ENCODE measurements around the gene TNS3. TPM values are rescaled to one million over a fixed set of nuclear protein-coding genes. Genes with fewer than 3 reads are reported as not detected.
A peak's percentile ranks its signal among the peaks of the same experiment; 100 is the strongest.

Gene TNS3
- total and polyA plus RNA-seq, 2 of the 13 experiments (the other 11 are each of a cell fraction or from before 2014, with no cell fraction given), result 52.9 to 55.7 TPM

DNA sequence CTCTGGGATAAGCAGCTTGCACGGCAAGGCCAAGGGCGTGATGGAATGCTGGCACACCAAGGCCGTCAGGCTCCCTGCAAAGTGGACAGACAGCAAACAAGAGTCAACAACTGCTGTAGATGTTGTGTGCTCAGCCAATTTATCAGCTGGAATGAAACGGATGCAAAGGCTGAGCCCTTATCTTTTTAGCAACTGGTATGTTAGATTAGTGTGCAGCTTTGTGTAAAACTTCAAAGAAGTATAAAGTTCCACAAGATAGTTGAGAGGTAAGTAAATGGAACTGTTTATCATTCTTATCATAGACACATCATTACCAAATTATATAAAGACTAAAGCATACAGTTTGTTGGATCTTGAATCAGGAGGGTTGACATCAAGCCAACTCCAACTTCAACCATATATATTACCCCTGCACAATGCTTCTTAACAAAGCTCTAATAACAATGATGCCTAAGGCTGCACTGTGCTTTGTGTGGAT is 289.0 kb downstream of the TNS3 start (continued):
- TF ChIP-seq ZMAT3 (CRISPR knock-in tag; conservative IDR thresholded peaks at IDR 0.05) (no peak), RFXAP (CRISPR knock-in tag; IDR thresholded peaks at IDR 0.05; ENCODE audit: borderline replicate concordance) (no peak; the same call in 1 of the 2 replicates), ZNF260 (CRISPR knock-in tag; IDR thresholded peaks at IDR 0.05; ENCODE audit: borderline replicate concordance, low read depth) (no peak), ZNF766 (CRISPR knock-in tag; IDR thresholded peaks at IDR 0.05; ENCODE audit: borderline replicate concordance) (0 out of 2 replicates have a peak, but pooled peaks have one; percentile 41), FOXO1 (CRISPR knock-in tag; IDR thresholded peaks at IDR 0.05) (peak; percentile 84), ZNF761 (CRISPR knock-in tag; conservative IDR thresholded peaks at IDR 0.05) (0 out of 2 replicates have a peak, but pooled peaks have one; percentile 52), PHF21A (CRISPR knock-in tag; IDR thresholded peaks at IDR 0.05) (peak; percentile 84), ONECUT2 (CRISPR knock-in tag; IDR thresholded peaks at IDR 0.05) (peak; percentile 55; the same call in 1 of the 2 replicates), HOXD1 (CRISPR knock-in tag; IDR thresholded peaks at IDR 0.05) (peak; percentile 95), NCOA2 (CRISPR knock-in tag; IDR thresholded peaks at IDR 0.05) (peak; percentile 95), HHEX (CRISPR knock-in tag; IDR thresholded peaks at IDR 0.05) (peak; percentile 96), RERE (CRISPR knock-in tag; IDR thresholded peaks at IDR 0.05; ENCODE audit: low read depth) (peak; percentile 99), SALL2 (CRISPR knock-in tag; IDR thresholded peaks at IDR 0.05) (0 out of 2 replicates have a peak, but pooled peaks have one; percentile 42), SIX4 (CRISPR knock-in tag; IDR thresholded peaks at IDR 0.05) (peak; percentile 78), NFYB (CRISPR knock-in tag; IDR thresholded peaks at IDR 0.05) (no peak), IRF2 (CRISPR knock-in tag; IDR thresholded peaks at IDR 0.05) (peak; percentile 36; the same call in 1 of the 2 replicates), RARA (CRISPR knock-in tag; IDR thresholded peaks at IDR 0.05) (peak; percentile 70), ZNF891 (CRISPR knock-in tag; IDR thresholded peaks at IDR 0.05) (no peak)
- TF ChIP-seq, protein P1, sequence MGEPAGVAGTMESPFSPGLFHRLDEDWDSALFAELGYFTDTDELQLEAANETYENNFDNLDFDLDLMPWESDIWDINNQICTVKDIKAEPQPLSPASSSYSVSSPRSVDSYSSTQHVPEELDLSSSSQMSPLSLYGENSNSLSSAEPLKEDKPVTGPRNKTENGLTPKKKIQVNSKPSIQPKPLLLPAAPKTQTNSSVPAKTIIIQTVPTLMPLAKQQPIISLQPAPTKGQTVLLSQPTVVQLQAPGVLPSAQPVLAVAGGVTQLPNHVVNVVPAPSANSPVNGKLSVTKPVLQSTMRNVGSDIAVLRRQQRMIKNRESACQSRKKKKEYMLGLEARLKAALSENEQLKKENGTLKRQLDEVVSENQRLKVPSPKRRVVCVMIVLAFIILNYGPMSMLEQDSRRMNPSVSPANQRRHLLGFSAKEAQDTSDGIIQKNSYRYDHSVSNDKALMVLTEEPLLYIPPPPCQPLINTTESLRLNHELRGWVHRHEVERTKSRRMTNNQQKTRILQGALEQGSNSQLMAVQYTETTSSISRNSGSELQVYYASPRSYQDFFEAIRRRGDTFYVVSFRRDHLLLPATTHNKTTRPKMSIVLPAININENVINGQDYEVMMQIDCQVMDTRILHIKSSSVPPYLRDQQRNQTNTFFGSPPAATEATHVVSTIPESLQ (CRISPR knock-in tag; conservative IDR thresholded peaks at IDR 0.05), result 0 out of 2 replicates have a peak, but pooled peaks have one; percentile 37
- TF ChIP-seq, protein P2, sequence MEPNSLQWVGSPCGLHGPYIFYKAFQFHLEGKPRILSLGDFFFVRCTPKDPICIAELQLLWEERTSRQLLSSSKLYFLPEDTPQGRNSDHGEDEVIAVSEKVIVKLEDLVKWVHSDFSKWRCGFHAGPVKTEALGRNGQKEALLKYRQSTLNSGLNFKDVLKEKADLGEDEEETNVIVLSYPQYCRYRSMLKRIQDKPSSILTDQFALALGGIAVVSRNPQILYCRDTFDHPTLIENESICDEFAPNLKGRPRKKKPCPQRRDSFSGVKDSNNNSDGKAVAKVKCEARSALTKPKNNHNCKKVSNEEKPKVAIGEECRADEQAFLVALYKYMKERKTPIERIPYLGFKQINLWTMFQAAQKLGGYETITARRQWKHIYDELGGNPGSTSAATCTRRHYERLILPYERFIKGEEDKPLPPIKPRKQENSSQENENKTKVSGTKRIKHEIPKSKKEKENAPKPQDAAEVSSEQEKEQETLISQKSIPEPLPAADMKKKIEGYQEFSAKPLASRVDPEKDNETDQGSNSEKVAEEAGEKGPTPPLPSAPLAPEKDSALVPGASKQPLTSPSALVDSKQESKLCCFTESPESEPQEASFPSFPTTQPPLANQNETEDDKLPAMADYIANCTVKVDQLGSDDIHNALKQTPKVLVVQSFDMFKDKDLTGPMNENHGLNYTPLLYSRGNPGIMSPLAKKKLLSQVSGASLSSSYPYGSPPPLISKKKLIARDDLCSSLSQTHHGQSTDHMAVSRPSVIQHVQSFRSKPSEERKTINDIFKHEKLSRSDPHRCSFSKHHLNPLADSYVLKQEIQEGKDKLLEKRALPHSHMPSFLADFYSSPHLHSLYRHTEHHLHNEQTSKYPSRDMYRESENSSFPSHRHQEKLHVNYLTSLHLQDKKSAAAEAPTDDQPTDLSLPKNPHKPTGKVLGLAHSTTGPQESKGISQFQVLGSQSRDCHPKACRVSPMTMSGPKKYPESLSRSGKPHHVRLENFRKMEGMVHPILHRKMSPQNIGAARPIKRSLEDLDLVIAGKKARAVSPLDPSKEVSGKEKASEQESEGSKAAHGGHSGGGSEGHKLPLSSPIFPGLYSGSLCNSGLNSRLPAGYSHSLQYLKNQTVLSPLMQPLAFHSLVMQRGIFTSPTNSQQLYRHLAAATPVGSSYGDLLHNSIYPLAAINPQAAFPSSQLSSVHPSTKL (CRISPR knock-in tag; IDR thresholded peaks at IDR 0.05), result peak; percentile 83

Measured in HepG2 (cell line).